Transverse colon (tissue), 3 donors: Measurements from ENCODE around the gene PLP2.

Source experiments
- POLR2A ChIP-seq: fragments of 450-650 bp; IDR thresholded peaks from one replicate; pipeline ENCODE4 v1.6.1; 2016; ENCODE audit warnings: antibody characterized with exemption, mild to moderate bottlenecking, moderate library complexity
- TF ChIP-seq, protein P1 (sequence below), 5 experiments: fragments of 200-600 bp in 3 of 5; fragments of 450-650 bp in 2 of 5; sonication (generic) in 3 of 5; IDR thresholded peaks; 1 replicate in 2 of 5; 2 replicates in 3 of 5; pipeline ENCODE4 v1.5.1; 2016 to 2017; ENCODE audit warnings: antibody characterized with exemption in 5 of 5, inconsistent platforms in 3 of 5, mild to moderate bottlenecking in 2 of 5, moderate library complexity in 1 of 5

DNA sequence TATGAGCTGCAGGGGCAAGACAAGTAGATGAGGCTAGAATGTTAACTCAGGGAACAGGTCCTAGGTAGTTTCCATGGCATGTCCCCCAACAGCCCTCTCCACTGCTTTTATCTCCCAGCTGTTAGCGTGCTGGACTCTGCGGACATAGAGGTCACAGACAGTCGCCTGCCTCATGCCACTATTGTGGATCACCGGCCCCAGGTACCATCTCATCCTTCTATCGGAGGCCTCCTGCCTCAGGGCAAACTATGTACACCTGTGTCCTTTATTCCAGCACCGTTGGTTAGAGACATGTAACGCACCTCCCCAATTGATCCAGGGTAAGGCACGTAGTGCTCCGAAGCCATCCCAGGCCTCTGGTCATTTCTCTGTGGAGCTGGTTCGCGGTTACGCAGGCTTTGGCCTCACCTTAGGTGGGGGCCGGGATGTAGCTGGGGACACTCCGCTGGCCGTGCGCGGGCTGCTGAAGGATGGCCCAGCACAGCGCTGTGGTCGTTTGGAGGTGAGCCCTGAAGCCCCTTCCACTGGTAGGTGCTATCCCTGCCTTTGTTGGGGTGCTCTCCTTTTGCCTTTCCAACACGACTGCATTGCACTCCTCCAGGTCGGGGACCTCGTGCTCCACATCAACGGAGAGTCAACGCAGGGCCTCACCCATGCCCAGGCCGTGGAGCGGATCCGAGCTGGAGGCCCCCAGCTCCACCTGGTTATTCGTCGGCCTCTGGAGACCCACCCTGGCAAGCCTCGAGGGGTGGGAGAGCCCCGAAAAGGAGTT lies 6.9 kb upstream of the PLP2 start:
- TF ChIP-seq, protein P1, sequence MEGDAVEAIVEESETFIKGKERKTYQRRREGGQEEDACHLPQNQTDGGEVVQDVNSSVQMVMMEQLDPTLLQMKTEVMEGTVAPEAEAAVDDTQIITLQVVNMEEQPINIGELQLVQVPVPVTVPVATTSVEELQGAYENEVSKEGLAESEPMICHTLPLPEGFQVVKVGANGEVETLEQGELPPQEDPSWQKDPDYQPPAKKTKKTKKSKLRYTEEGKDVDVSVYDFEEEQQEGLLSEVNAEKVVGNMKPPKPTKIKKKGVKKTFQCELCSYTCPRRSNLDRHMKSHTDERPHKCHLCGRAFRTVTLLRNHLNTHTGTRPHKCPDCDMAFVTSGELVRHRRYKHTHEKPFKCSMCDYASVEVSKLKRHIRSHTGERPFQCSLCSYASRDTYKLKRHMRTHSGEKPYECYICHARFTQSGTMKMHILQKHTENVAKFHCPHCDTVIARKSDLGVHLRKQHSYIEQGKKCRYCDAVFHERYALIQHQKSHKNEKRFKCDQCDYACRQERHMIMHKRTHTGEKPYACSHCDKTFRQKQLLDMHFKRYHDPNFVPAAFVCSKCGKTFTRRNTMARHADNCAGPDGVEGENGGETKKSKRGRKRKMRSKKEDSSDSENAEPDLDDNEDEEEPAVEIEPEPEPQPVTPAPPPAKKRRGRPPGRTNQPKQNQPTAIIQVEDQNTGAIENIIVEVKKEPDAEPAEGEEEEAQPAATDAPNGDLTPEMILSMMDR (IDR thresholded peaks at IDR 0.05), result no peak
- no peak for TF ChIP-seq POLR2A
